Measurements from ENCODE around the gene ALKBH8.

ALKBH8 gene

DNA sequence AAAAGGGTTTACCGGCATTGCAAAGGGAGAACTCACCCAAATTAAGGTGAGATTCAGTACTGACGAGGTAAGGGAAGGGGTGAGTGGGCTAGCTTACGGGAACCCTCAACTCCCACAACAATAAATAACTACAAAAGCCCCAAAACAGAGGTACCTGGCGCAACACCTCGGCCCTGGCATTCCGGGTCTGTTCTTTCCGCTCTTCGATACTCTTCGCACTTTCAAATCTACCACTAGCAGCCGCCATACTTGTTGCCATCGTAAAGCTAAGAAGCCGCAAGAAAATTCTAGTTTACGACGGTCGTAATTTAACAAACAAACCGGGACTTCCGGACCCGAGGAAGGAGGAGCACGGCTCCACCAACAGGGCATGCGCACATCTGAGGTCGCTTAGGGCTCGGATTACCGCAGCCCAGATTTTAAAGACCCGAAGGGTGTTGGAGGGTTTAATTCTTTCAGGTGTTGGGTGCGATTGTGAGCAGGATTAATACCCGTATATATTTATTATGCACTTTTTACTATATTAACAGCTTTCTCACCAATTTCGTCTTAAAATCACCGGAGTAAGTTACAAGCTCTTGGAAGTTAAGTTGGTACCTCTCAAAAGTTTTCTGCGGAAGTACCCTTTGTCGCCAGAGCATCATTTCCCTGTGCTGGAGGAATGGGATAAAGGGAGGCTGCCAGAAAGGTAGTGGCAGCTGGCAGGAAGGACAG, 107.8 kb downstream of the ALKBH8 start, which contains the start of gene CWF19L2:
Gene CWF19L2 (minus strand): TSS at position 268 of the 714 bp plus-strand sequence. CDS start 9 bp downstream, at position 259.
- H3K4me3 ChIP-seq (ENCODE audit: low read depth, low read length) = peak within 1 kb of the TSS; percentile 84
- TF ChIP-seq, protein P1, sequence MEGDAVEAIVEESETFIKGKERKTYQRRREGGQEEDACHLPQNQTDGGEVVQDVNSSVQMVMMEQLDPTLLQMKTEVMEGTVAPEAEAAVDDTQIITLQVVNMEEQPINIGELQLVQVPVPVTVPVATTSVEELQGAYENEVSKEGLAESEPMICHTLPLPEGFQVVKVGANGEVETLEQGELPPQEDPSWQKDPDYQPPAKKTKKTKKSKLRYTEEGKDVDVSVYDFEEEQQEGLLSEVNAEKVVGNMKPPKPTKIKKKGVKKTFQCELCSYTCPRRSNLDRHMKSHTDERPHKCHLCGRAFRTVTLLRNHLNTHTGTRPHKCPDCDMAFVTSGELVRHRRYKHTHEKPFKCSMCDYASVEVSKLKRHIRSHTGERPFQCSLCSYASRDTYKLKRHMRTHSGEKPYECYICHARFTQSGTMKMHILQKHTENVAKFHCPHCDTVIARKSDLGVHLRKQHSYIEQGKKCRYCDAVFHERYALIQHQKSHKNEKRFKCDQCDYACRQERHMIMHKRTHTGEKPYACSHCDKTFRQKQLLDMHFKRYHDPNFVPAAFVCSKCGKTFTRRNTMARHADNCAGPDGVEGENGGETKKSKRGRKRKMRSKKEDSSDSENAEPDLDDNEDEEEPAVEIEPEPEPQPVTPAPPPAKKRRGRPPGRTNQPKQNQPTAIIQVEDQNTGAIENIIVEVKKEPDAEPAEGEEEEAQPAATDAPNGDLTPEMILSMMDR (IDR thresholded peaks at IDR 0.05; ENCODE audit: borderline replicate concordance, insufficient read depth, low read depth, low read length) = no peak

DNA sequence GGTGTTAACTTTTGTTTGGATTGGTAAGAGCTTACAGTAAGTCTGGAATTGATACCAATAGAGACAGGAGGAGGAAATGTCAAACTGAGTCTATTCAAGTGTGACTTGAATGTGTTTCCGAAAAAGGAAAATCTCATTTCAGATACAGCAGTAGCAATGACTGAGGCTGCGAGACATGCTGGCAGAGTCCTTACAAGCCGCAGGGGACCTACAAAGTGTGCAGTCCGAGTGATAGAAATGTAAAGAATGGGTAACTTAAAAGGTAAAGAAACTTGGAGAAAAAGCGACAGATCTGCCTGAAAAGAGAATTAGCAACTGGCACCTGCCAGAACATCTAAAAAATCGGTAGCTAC, 108.4 kb downstream of the ALKBH8 start:
- TF ChIP-seq, protein P1 (IDR thresholded peaks at IDR 0.05; ENCODE audit: borderline replicate concordance, insufficient read depth, low read depth, low read length) = no peak
- peak overlapping the region; percentile 84 for H3K4me3 ChIP-seq (ENCODE audit: low read depth, low read length)

DNA sequence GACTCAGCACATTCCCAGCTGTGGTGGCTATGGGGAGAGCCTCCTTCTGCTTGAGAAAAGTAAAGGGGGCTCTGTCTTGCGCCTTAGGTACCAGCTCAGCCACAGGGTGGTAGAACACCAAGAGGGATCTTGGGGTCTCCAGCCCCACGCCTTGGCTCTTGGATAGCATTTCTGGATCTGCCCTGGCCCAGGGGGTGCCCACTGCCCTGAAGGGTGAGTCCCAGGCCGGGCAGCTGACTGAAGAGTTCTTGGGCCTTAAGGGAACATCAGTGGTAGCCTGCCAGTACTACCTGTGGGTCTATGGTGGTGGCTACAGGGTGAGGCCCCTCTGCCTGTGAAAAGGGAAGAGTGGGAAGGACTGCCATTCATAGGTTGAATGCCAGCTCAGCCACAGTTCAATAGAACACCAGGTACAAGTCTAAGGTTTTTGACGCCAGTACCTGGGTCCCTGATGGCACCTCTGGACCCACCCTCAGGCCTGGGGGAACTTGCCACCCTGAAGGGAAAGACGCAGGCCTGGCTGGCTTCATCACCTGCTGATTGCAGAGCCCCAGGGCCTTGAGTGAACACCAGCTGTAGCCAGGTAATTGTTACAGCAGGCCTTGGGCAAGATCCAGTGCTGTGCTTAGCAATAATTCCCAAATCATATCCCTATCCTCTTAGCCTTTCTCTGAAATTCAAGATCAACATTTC, 111.8 kb downstream of the ALKBH8 start:
- TF ChIP-seq, protein P1 (IDR thresholded peaks at IDR 0.05; ENCODE audit: borderline replicate concordance, insufficient read depth, low read depth, low read length) = no peak
- no peak overlapping the region for H3K4me3 ChIP-seq (ENCODE audit: low read depth, low read length)
